CD4-positive, alpha-beta memory T cell (primary cell): ENCODE results near the gene APOB. TPM values are rescaled to one million over a fixed set of nuclear protein-coding genes. Genes with fewer than 3 reads are reported as not detected.

Experiments used
- CTCF ChIA-PET: fragments of 350-600 bp; sonication (Branson Sonifier 250); formaldehyde crosslinking; loops from one replicate; lab custom pipeline; 2021; ENCODE audit warnings: inconsistent platforms; ENCODE audit not compliant: partially characterized antibody; lab: Charles Lee
- POLR2A ChIA-PET: fragments of 350-600 bp; sonication (Branson Sonifier 250); formaldehyde crosslinking; loops from one replicate; lab custom pipeline; 2021; ENCODE audit not compliant: partially characterized antibody; lab: Charles Lee
- DNase-seq, 5 donors: peaks; one replicate each; pipeline versions ENCODE4 v3.0.0 to v3.0.0-alpha.2; 2020 to 2022; ENCODE audit warnings: mixed read lengths in 1 of 5
- H3K27ac ChIP-seq: one replicate; pipeline ENCODE4 v1.7.0; 2013; ENCODE audit warnings: low read depth, low read length
- H3K27me3 ChIP-seq: 2 replicates; pipeline ENCODE4 v1.7.0; 2013; ENCODE audit warnings: mild to moderate bottlenecking, low read length, moderate library complexity; ENCODE audit not compliant: insufficient read depth
- H3K36me3 ChIP-seq: 2 replicates; pipeline ENCODE4 v1.7.0; 2013; ENCODE audit warnings: mild to moderate bottlenecking, low read length, moderate library complexity; ENCODE audit not compliant: insufficient read depth
- H3K4me1 ChIP-seq: 2 replicates; pipeline ENCODE4 v1.7.0; 2013; ENCODE audit warnings: mild to moderate bottlenecking, low read length, moderate library complexity; ENCODE audit not compliant: insufficient read depth
- H3K4me3 ChIP-seq, 2 donors: one replicate each; pipeline ENCODE4 v1.7.0; 2013; ENCODE audit warnings: low read length in 2 of 2, mild to moderate bottlenecking in 1 of 2
- H3K9me3 ChIP-seq, 2 donors: one replicate each; pipeline ENCODE4 v1.7.0; 2013; ENCODE audit warnings: low read length in 2 of 2, control low read depth in 1 of 2; ENCODE audit not compliant: control insufficient read depth in 1 of 2
- H3K27ac Mint-ChIP-seq, 7 donors: one replicate each; pipeline ENCODE4 v1.8.0; 2020 to 2021; ENCODE audit warnings: mixed read lengths in 7 of 7, mild to moderate bottlenecking in 6 of 7, inconsistent platforms in 3 of 7, moderate library complexity in 3 of 7
- H3K27me3 Mint-ChIP-seq, 2 donors: one replicate each; pipeline ENCODE4 v1.8.0; 2020 to 2021; ENCODE audit warnings: mixed read lengths in 2 of 2
- H3K36me3 Mint-ChIP-seq, 2 donors: one replicate each; pipeline ENCODE4 v1.8.0; 2020 to 2021; ENCODE audit warnings: mixed read lengths in 2 of 2, inconsistent platforms in 1 of 2, mild to moderate bottlenecking in 1 of 2
- H3K4me1 Mint-ChIP-seq, 4 donors: one replicate each; pipeline ENCODE4 v1.8.0; 2020 to 2021; ENCODE audit warnings: mixed read lengths in 4 of 4, mild to moderate bottlenecking in 1 of 4
- H3K4me3 Mint-ChIP-seq, 8 donors: one replicate each; pipeline ENCODE4 v1.8.0; 2020 to 2021; ENCODE audit warnings: mixed read lengths in 8 of 8, mild to moderate bottlenecking in 7 of 8, moderate library complexity in 6 of 8, inconsistent platforms in 3 of 8
- H3K9me3 Mint-ChIP-seq, 8 donors: one replicate each; pipeline ENCODE4 v1.8.0; 2020 to 2021; ENCODE audit warnings: mixed read lengths in 8 of 8, mild to moderate bottlenecking in 5 of 8, inconsistent platforms in 3 of 8, moderate library complexity in 1 of 8
- intact Hi-C: fragments of 100-400 bp; cut with micrococcal nuclease; formaldehyde crosslinking; loops from one replicate; pipeline ENCODE4 v1.15.1; 2023
- polyA plus RNA-seq, 2 donors: library from polyadenylated mRNA; unstranded; fragments of 300-500 nt; fragmentation: Illumina TruSeq; gene quantifications; one replicate each; pipeline ENCODE4 v1.2.3, GENCODE V29; 2021
- total RNA-seq, 2 experiments: library from RNA; stranded (reverse); gene quantifications; one replicate each; pipeline ENCODE4 v1.2.3, GENCODE V29; 2021

Gene APOB
- total and polyA plus RNA-seq, 4 experiments from 2014 or later: not detected

DNA sequence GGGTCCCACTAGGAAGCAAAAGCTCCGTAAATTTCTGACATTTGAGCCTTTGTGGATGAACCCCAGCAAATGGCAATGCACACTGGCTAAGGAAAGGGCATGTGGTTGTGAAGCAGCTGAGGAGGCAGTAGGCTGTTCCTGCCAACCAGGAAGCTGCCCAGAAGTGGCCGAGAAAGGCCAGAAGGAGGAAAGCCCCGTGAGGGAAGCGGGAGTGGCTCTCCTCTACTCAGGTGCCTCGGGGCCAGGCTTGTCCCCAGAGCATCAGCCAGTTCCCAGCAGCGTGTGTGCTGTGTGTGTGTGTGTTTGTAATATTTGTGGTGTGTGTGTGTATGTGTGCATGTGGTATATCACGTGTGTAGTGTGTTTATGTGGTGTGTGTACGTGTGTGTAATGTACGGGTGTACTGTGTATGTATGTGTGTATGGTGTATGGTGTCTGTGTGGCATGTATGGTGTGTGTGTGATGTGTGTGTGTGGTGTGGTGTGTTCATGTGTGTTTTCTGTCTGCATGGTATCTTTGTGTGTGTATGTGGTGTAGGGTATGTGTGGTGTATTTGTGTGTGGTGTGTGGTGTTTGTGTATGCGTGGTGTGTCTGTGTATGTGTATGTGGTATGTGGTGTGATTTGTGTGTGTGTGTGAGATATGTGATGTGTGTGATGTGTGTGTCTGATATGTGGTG is 90.6 kb downstream of the APOB start:
- Mint-ChIP-seq H3K36me3 (no peaks in the 10 kb centered on the region), H3K27me3 (peaks cover 4 to 8% of the 10 kb centered on the region in 2 donors), H3K4me3 (no peak overlapping the region), H3K27ac (no peak overlapping the region), H3K4me1 (no peaks in the 10 kb centered on the region), H3K9me3 (no peaks in the 10 kb centered on the region)
- Histone ChIP-seq H3K9me3 (no peaks in the 10 kb centered on the region), H3K27ac (no peak overlapping the region), H3K36me3 (no peaks in the 10 kb centered on the region), H3K27me3 (no peaks in the 10 kb centered on the region), H3K4me3 (no peak overlapping the region), H3K4me1 (no peaks in the 10 kb centered on the region)
- ChIA-PET POLR2A (no interaction called here), CTCF (interaction anchor here (1.6 to 3.5 kb wide), 3 partner anchors 9 to 292 kb away, joined by 5 to 20 read pairs (median 6); no protein-coding TSS in a partner anchor)
- no peak for DNase-seq
- intact Hi-C loops: no loop called here

Other genes with a start within 250 kb of the APOB start
- 10 to 100 TPM; 22.7 to 23.9 TPM for gene LDAH, start 221.0 kb downstream of the APOB start, total RNA-seq
- gene LDAH, start 221.0 kb downstream of the APOB start, polyA plus RNA-seq: 10 to 100 TPM; 12.3 to 14.9 TPM
- under 1 TPM; 0.06 TPM for gene TDRD15, start 79.9 kb upstream of the APOB start, total RNA-seq
- under 1 TPM in 1 of 2 donors, not detected in 1; 0.03 TPM for gene TDRD15, start 79.9 kb upstream of the APOB start, polyA plus RNA-seq